K562 (cell line): ENCODE results near the gene LUC7L3. TPM values are rescaled to one million over a fixed set of nuclear protein-coding genes. Genes with fewer than 3 reads are reported as not detected.

Experiments
- ATAC-seq: fragments of 200-7000 bp; cut with Tn5 transposase; 3 replicates; pipeline ENCODE4 v1.9.1; 2020; ENCODE audit warnings: moderate library complexity
- BruUV-seq: library from RNA; stranded (reverse); fragments of 400-500 nt; replicated peaks from 2 replicates; lab custom pipeline; 2021; lab: Mats Ljungman, UMichigan
- CTCF ChIA-PET: fragments of 300-600 bp; formaldehyde crosslinking; extraction: SDS; loops from one replicate; lab custom pipeline; 2021; ENCODE audit warnings: low intra/inter-chr PET ratio; lab: Yijun Ruan, JAX
- POLR2A ChIA-PET: fragments of 300-600, 350-650 bp; sonication (Branson Sonifier 250); formaldehyde crosslinking; extraction: SDS; loops from one replicate; lab custom pipeline; 2021; ENCODE audit warnings: antibody characterized with exemption, inconsistent platforms; lab: Yijun Ruan, JAX
- DNase-seq, 4 experiments: peaks; one replicate each; pipeline versions ENCODE4 v3.0.0 to v3.0.0-alpha.2; 2011 to 2018; ENCODE audit warnings: low spot score in 3 of 4, mixed read lengths in 3 of 4; ENCODE audit errors: extremely low read depth in 1 of 4
- FAIRE-seq: peaks from 2 replicates; lab custom pipeline; 2011; peaks lifted over from hg19 to GRCh38; lab: Jason Lieb, UNC
- H2AFZ ChIP-seq: 2 replicates; pipeline ENCODE4 v1.6.0; 2011; ENCODE audit warnings: low read depth, low read length, control low read depth, inconsistent platforms
- H3K27ac ChIP-seq: fragments of 200-600 bp; 3 replicates; pipeline ENCODE4 v1.8.0; 2011; ENCODE audit warnings: low read depth, mild to moderate bottlenecking, control low read depth, inconsistent platforms, low read length, moderate library complexity, mixed read lengths; ENCODE audit errors: extremely low read depth
- H3K27me3 ChIP-seq, 2 experiments: fragments of 300-600 bp in 1 of 2; 2 replicates in 1 of 2; 3 replicates in 1 of 2; pipeline versions ENCODE4 v1.6.0 to v1.8.0; 2011; ENCODE audit warnings: inconsistent platforms in 2 of 2, low read length in 2 of 2, mild to moderate bottlenecking in 1 of 2, mixed read lengths in 1 of 2, moderate library complexity in 1 of 2; ENCODE audit not compliant: control insufficient read depth in 2 of 2, insufficient read depth in 2 of 2
- H3K36me3 ChIP-seq: fragments of 300-600 bp; 3 replicates; pipeline ENCODE4 v1.8.0; 2011; ENCODE audit warnings: mild to moderate bottlenecking, low read length, inconsistent platforms; ENCODE audit not compliant: control insufficient read depth, insufficient read depth
- H3K4me1 ChIP-seq, 2 experiments: fragments of 200-600 bp in 1 of 2; replicated peaks in 1 of 2; 2 replicates in 1 of 2; 3 replicates in 1 of 2; pipeline versions ENCODE4 v1.5.1 to v1.8.0; 2011; ENCODE audit warnings: inconsistent platforms in 2 of 2, low read length in 2 of 2, mild to moderate bottlenecking in 1 of 2, mixed read lengths in 1 of 2, moderate library complexity in 1 of 2; ENCODE audit not compliant: control insufficient read depth in 2 of 2, insufficient read depth in 2 of 2
- H3K4me2 ChIP-seq: 2 replicates; pipeline ENCODE4 v1.6.1; 2011; ENCODE audit warnings: low read length, control low read depth, inconsistent platforms, mixed read lengths; ENCODE audit not compliant: insufficient read depth
- H3K4me3 ChIP-seq: fragments of 200-600 bp; sonication (generic), shearing (Covaris generic); 2 replicates; pipeline ENCODE4 v1.5.1; 2016; ENCODE audit warnings: control low read depth, inconsistent platforms
- H3K79me2 ChIP-seq: fragments of 200-600 bp; 3 replicates; pipeline ENCODE4 v1.8.0; 2011; ENCODE audit warnings: low read length, inconsistent platforms; ENCODE audit not compliant: control insufficient read depth, insufficient read depth
- H3K9ac ChIP-seq, 2 experiments: 2 replicates each; pipeline versions ENCODE4 v1.6.0 to v1.6.1; 2011; ENCODE audit warnings: low read depth in 2 of 2, low read length in 2 of 2, control low read depth in 1 of 2, inconsistent platforms in 1 of 2, mild to moderate bottlenecking in 1 of 2, mixed read lengths in 1 of 2; ENCODE audit not compliant: insufficient read depth in 1 of 2
- H3K9me1 ChIP-seq: one replicate; pipeline ENCODE4 v1.6.0; 2011; ENCODE audit warnings: inconsistent platforms, mild to moderate bottlenecking, low read length, moderate library complexity; ENCODE audit not compliant: control insufficient read depth, insufficient read depth
- H3K9me3 ChIP-seq: replicated peaks from 2 replicates; pipeline ENCODE4 v1.5.1; 2011; ENCODE audit warnings: low read depth, low read length, inconsistent platforms; ENCODE audit not compliant: control insufficient read depth, insufficient read depth
- H4K20me1 ChIP-seq: replicated peaks from 2 replicates; pipeline ENCODE4 v1.6.1; 2011; ENCODE audit warnings: low read length, inconsistent platforms, mixed read lengths; ENCODE audit not compliant: control insufficient read depth, insufficient read depth
- SAFB ChIP-seq: fragments of 200-400 bp; formaldehyde crosslinking; IDR thresholded peaks from 2 replicates; pipeline ENCODE4 v1.6.1; 2017; ENCODE audit warnings: low read depth, low read length, borderline replicate concordance
- ZNF354B ChIP-seq: fragments of 250-450 bp; sonication (Bioruptor Pico); IDR thresholded peaks from 2 replicates; pipeline ENCODE4 v1.4.0; 2020
- ZNF384 ChIP-seq: IDR thresholded peaks from 2 replicates; pipeline ENCODE4 v1.6.1; 2012; ENCODE audit warnings: low read depth, low read length, improper control_type of control experiment
- WGBS: fragments of 100-300 bp; shearing (Covaris generic); methylation state at CpG from one replicate; pipeline ENCODE4 v1.1.6; 2016; ENCODE audit warnings: low coverage, mixed read lengths; ENCODE audit not compliant: insufficient coverage; ENCODE audit errors: missing lambda C conversion rate; 5-methylcytosine and 5-hydroxymethylcytosine counted together
- in situ Hi-C: fragments of 300-500 bp; cut with MboI; formaldehyde crosslinking; loops from 4 replicates; pipeline ENCODE4 v1.15.0; 2018; ENCODE audit warnings: inconsistent platforms, mixed read lengths
- intact Hi-C: fragments of 100-400 bp; cut with micrococcal nuclease; formaldehyde crosslinking; loops from 2 replicates; pipeline ENCODE4 v1.14.2; 2022
- polyA plus RNA-seq, 8 experiments: library from polyadenylated mRNA; depleted of rRNA in 4 of 8; stranded (reverse) in 5 of 8; unstranded in 3 of 8; fragments of >200 nt; fragmentation: Nextera tagmentation in 2 of 8; fragmentation: Illumina TruSeq in 1 of 8; extraction: Ambion mirVana in 2 of 8; extraction: Trizol in 1 of 8; gene quantifications; 2 replicates each; pipeline versions ENCODE4 v1.2.1 to v1.2.3, GENCODE V29; 2011 to 2014; ENCODE audit warnings: inconsistent platforms in 1 of 8, missing spikeins in 1 of 8
- total RNA-seq, 7 experiments: library from RNA; depleted of rRNA in 6 of 7; stranded (reverse); fragments of >200 nt in 6 of 7; fragmentation: Illumina TruSeq in 2 of 7; extraction: Trizol in 2 of 7; gene quantifications; 2 replicates each; pipeline versions ENCODE4 v1.2.1 to v1.2.3, GENCODE V29; 2011 to 2021; ENCODE audit warnings: low replicate concordance in 1 of 7

The LUC7L3 gene
- total and polyA plus RNA-seq, 9 of the 15 experiments (the other 6 are each of a cell fraction or from before 2014, with no cell fraction given), result 80.8 to 284 (median 127) TPM

GRCh38 chr17:50690887-50691549, 28.4 kb upstream of the LUC7L3 start:
- CTCF ChIA-PET, result interaction anchor here (0.6 kb wide), 1 partner anchor 13 kb away, joined by 3 read pairs; no protein-coding TSS in a partner anchor
- DNase-seq (no peak), FAIRE-seq (no peak), ATAC-seq (no peak)
- no peak overlapping the region for H3K4me3 ChIP-seq
- no peaks in the 10 kb centered on the region for H3K9me1 ChIP-seq
- TF ChIP-seq SAFB, result no peak
- in situ Hi-C loops, result no loop called here
- H3K27me3 ChIP-seq, result no peaks in the 10 kb centered on the region
- H3K9ac ChIP-seq, result no peak overlapping the region
- no peak overlapping the region for H3K27ac ChIP-seq
- no peaks in the 10 kb centered on the region for H3K9me3 ChIP-seq
- 50% methylated on average over 9 of the region's 9 CpGs for WGBS
- H2AFZ ChIP-seq, result no peak overlapping the region
- intact Hi-C loops, result no loop called here
- H3K79me2 ChIP-seq, result no peaks in the 10 kb centered on the region
- POLR2A ChIA-PET, result interaction anchor here (0.7 to 1.2 kb wide), 2 partner anchors 13 to 77 kb away, joined by 3 read pairs; no protein-coding TSS in a partner anchor
- no peaks in the 10 kb centered on the region for H4K20me1 ChIP-seq
- H3K4me2 ChIP-seq, result no peak overlapping the region
- peaks cover 37% of the 10 kb centered on the region for H3K36me3 ChIP-seq
- BruUV-seq, result no TSS peak
- peaks cover 0 to 10% of the 10 kb centered on the region in 2 experiments; a peak in 2 of 5 replicates for H3K4me1 ChIP-seq

- DNase-seq, result no peak
- H3K27ac ChIP-seq, result no peak overlapping the region
- peak overlapping the region in 1 of 2 experiments; percentile 26; a peak in 1 of 4 replicates for H3K9ac ChIP-seq
- ATAC-seq, result no peak
- H3K4me1 ChIP-seq, result peaks cover 0 to 10% of the 10 kb centered on the region in 2 experiments; a peak in 2 of 5 replicates
- H3K9me3 ChIP-seq, result no peaks in the 10 kb centered on the region
- FAIRE-seq, result no peak
- no TSS peak for BruUV-seq
- H3K36me3 ChIP-seq, result peaks cover 45% of the 10 kb centered on the region
- TF ChIP-seq ZNF384 (no peak), ZNF354B (CRISPR knock-in tag) (no peak)
- intact Hi-C loops, result no loop called here
- no peaks in the 10 kb centered on the region for H3K79me2 ChIP-seq
- no peak overlapping the region for H3K4me2 ChIP-seq
- WGBS, result 59% methylated on average over 6 of the region's 6 CpGs
- H3K4me3 ChIP-seq, result no peak overlapping the region
- H3K9me1 ChIP-seq, result no peaks in the 10 kb centered on the region
- in situ Hi-C loops, result no loop called here
- POLR2A ChIA-PET, result interaction anchor here (0.7 to 1.8 kb wide), 6 partner anchors 8 to 270 kb away, joined by 3 to 5 read pairs (median 4); partner anchors contain the start of gene LUC7L3
- H4K20me1 ChIP-seq, result no peaks in the 10 kb centered on the region
- CTCF ChIA-PET, result interaction anchor here (0.6 kb wide), 1 partner anchor 13 kb away, joined by 3 read pairs; no protein-coding TSS in a partner anchor
- no peak overlapping the region for H2AFZ ChIP-seq
- no peaks in the 10 kb centered on the region for H3K27me3 ChIP-seq
These were observed 27.6 kb upstream of the LUC7L3 start for GRCh38 chr17:50691550-50692447.
